Fibroblast of the aortic adventitia (primary cell): ENCODE data around the gene TMEM196. TPM values are rescaled to one million over a fixed set of nuclear protein-coding genes. Genes with fewer than 3 reads are reported as not detected.
"Not testable (repeated sequence)": the region's sequence is repeated elsewhere in the genome, so short reads cannot be mapped to it uniquely, and the experiment has no call there.

Experiments used
- DNase-seq: peaks from one replicate; pipeline ENCODE4 v3.0.0-alpha.2; 2010; ENCODE audit warnings: low read depth
- H3K4me3 ChIP-seq: 2 replicates; pipeline ENCODE4 v1.5.1; 2011; ENCODE audit warnings: low read depth, mild to moderate bottlenecking, control low read depth, low read length, moderate library complexity
- CTCF ChIP-seq: IDR thresholded peaks from 2 replicates; pipeline ENCODE4 v1.5.1; 2011; ENCODE audit warnings: mild to moderate bottlenecking, low read length, control low read depth, inconsistent platforms; ENCODE audit not compliant: insufficient read depth
- total RNA-seq: library from RNA; depleted of rRNA; stranded (reverse); fragments of >200 nt; gene quantifications from 2 replicates; pipeline ENCODE4 v1.2.3, GENCODE V29; 2012; ENCODE audit warnings: low replicate concordance

Gene TMEM196
- total RNA-seq, 1 donor, result not detected

- no peak for TF ChIP-seq CTCF
- no peak for DNase-seq
- no peak overlapping the region for H3K4me3 ChIP-seq
Measured at GRCh38 chr7:19696926-19697325, 76.5 kb downstream of the TMEM196 start.

- TF ChIP-seq CTCF, result no peak
- no peak for DNase-seq
- no peak overlapping the region for H3K4me3 ChIP-seq
Measured at GRCh38 chr7:19692111-19692828, 81.1 kb downstream of the TMEM196 start.

- DNase-seq, result no peak
- H3K4me3 ChIP-seq, result no peak overlapping the region
- no peak for TF ChIP-seq CTCF
Measured at GRCh38 chr7:19690736-19691135, 82.7 kb downstream of the TMEM196 start.

GRCh38 chr7:19689130-19689529, 84.3 kb downstream of the TMEM196 start:
- H3K4me3 ChIP-seq, DNase-seq: not testable (repeated sequence)

GRCh38 chr7:19681596-19681995, 91.8 kb downstream of the TMEM196 start:
- DNase-seq, result no peak
- no peak for TF ChIP-seq CTCF
- no peak overlapping the region for H3K4me3 ChIP-seq

GRCh38 chr7:19677180-19677579, 96.2 kb downstream of the TMEM196 start:
- no peak overlapping the region for H3K4me3 ChIP-seq
- peak; percentile 13 for DNase-seq
- TF ChIP-seq CTCF, result no peak

- TF ChIP-seq CTCF, result no peak
- no peak for DNase-seq
- H3K4me3 ChIP-seq, result no peak overlapping the region
Measured at GRCh38 chr7:19675816-19676215, 97.6 kb downstream of the TMEM196 start.
